GM21367 (cell line): Measurements from ENCODE around the gene CDCA4.
"Not testable (repeated sequence)": the region's sequence is repeated elsewhere in the genome, so short reads cannot be mapped to it uniquely, and the experiment has no call there.

Experiments
- ATAC-seq: cut with Tn5 transposase; IDR thresholded peaks from one replicate; pipeline ENCODE4 v1.9.1; 2021; ENCODE audit not compliant: unreplicated experiment

The CDCA4 gene

GRCh38 chr14:105034315-105035039 lies 13.6 kb upstream of the CDCA4 start:
- no peak for ATAC-seq

DNA sequence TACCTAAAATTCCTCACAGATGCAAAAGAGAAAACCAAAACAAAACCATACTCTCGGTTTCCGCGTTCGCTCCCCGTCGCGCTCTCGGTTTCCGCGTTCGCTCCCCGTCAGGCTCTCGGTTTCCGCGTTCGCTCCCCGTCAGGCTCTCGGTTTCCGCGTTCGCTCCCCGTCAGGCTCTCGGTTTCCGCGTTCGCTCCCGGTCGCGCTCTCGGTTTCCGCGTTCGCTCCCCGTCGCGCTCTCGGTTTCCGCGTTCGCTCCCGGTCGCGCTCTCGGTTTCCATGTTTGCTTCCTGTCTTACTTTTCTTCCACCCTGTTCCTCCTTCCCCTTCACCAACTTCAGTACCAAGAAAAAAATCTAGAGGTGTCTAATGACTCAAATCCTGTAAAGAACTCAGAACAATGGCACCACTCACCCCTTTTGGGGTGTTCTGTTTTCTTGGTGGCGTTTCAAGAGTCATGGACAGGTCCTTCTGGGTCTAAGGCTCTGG lies 12.6 kb upstream of the CDCA4 start:
- not testable (repeated sequence) for ATAC-seq

GRCh38 chr14:105032451-105032901 lies 11.6 kb upstream of the CDCA4 start:
- ATAC-seq: not testable (repeated sequence)

DNA sequence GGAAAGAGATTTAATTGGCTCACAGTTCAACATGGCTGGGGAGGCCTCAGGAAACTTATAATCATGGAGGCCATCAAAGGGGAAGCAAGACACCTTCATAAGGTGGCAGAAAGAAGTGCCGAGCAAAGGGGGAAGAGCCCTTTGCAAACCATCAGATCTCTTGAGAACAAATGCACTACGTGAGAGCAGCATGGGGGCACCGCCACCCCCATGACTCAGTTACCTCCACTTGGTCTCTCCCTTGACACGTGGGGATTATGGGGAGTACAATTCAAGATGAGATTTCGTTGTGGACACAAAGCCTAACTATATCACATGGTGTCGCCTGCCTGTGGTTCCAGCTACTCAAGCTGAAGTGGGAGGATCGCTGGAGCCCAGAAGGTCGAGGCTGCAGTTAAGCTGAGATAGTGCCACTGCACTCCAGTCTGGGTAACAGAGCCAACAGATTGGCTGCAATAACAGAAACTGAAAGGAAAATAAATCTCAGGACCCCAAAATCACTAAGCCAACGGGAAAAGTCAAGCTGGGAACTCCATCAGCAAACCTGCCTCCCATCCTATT lies 10.0 kb upstream of the CDCA4 start:
- ATAC-seq: no peak

- no peak for ATAC-seq
Observed at GRCh38 chr14:105030194-105030593, 9.3 kb upstream of the CDCA4 start.

- no peak for ATAC-seq
Observed at GRCh38 chr14:105029402-105029801, 8.5 kb upstream of the CDCA4 start.

DNA sequence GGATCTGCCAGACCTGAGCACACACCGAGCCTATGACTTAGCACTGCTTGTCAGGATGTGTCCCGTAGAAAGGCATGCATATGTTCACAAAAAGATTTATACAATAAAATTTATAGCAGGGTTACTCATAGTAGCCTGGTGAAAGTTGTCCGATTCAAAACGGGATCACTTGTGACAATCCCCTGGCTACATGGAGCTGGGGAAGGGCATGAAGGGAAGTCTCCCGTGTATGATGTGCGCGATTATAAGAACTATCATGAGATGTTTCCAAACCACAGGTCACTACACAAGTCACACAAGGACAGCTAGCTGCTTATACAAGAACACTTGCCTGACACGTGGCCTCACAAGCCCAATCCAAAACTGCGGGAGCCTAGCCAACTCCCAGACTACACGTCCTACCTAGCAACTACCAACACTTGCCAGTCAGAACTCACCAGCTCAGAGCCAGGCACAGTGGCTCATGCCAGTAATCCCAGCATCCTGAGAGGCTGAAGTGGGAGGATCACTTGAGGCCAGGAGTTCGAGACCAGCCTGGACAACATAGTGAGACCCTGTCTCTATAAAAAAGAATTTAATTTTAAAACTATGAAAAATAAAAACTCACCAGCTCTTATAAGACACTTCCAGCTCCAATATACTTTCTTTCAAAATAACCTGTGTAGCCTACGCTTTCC lies 7.5 kb upstream of the CDCA4 start:
- no peak for ATAC-seq

- not testable (repeated sequence) for ATAC-seq
Observed at GRCh38 chr14:105027718-105028117, 6.8 kb upstream of the CDCA4 start.

- no peak for ATAC-seq
Observed at GRCh38 chr14:105026802-105027563, 6.1 kb upstream of the CDCA4 start.

DNA sequence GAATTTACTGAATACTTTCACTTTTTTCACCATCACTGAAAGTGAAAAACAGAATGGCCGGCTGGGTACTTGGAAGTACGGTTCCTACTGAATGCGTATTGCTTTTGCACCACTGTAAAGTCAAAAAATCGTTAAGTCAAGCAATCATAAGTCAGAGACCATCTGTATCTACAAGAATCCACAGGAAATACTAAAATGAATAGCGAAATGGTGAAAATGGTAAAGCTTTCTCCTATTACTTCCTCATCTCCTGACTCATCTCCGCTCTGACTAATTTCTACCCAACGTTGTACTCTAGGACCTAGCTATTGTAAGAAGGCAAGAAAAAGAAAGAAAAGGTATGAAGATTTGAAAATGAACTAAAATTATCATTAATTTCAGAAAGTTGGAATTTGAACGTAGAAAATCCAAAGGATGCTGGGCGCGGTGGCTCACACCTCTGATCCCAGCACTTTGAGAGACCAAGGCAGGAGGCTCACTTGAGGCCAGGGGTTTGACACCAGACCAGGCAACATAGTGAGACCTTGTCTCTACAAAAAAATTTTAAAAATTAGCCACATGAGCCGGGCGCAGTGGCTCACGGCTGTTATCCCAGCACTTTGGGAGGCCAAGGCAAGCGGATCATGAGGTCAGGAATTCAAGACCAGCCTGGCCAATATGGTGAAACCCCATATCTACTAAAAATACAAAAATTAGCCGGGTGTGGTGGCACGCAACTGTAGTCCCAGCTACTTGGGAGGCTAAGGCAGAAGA lies 5.3 kb upstream of the CDCA4 start:
- ATAC-seq: no peak

DNA sequence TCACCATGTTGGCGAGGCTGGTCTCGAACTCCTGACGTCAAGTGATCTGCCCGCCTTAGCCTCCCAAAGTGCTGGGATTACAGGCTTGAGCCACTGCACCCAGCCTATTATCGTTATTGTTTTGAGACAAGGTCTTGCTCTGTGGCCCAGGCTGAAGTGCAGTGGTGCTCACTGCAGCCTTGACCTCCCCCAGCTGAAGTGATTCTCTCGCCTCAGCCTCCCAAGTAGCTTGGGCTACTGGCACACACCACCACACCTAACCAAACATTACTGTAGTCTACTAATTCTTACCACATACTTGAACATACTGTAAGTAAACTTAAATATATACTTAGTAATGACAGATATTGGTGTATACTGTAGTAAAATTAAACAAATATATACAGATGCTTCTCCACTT lies 4.5 kb upstream of the CDCA4 start:
- ATAC-seq: no peak

DNA sequence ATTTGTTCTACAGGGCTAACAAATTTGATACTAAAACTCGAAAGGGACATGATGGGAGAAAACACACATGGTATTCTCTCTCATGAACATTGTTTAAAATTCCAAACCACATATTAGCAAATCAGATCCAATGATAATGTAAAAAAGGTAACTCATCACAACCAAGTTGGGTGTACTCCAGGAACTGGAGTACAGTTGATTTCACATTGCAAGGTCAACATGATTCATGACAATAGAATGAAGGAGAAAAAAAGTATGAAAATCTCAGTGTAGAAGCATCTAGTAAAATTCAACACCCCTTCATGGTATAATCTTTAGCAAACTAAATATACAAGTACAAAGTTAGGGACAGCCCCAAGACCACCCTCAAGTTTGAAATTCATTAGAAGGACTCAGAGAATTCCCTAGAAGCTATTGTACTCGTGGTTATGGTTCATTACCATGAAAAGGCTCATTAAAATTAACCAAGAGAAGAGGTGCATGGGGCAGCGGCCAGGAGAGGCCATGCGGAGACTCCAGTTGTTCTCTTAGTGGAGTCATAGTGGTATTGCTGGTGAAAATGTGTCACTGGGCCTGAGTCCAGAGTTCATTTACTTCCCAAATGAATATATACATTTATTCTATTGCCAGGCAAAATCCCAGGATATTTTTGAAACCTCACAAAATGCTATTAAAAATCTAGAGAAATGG lies 3.1 kb upstream of the CDCA4 start:
- no peak for ATAC-seq

GRCh38 chr14:105023144-105023543 lies 2.3 kb upstream of the CDCA4 start:
- ATAC-seq: no peak

GRCh38 chr14:105022276-105022670 lies 1.4 kb upstream of the CDCA4 start:
- no peak for ATAC-seq

DNA sequence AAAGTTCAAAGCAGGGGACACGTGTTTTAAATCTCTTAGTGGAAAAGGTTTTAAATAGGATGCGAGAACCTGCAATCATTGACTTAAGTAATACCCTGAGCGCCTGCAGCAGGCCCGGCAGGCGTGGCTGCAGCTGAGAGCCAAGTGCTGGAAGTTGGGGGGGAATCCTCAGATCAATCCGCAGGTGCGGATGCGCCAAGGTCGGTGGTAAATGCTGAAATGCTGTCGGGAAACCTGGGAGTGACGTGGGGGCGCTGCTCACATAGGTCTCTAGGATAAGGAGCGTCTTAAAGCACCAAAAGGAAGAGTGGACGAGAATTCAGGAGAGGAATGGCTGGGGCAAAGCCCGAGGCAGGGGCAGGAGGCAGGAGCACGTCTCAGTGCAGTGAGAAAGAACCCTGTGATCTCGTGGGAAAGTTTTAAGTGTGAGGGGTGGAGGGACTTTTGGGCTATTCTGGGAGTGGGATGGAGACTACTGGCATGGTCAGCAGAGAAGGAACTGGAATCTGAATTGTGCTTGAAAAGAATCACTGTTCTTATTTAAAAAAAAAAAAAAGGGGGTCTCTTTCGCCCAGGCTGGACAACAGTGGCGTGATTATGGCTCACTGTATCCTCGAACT lies 883 bp upstream of the CDCA4 start:
- no peak for ATAC-seq

- ATAC-seq: peak; percentile 19
Observed at GRCh38 chr14:105019861-105020814, 745 bp downstream of the CDCA4 start.

- ATAC-seq: no peak
Observed at GRCh38 chr14:105018414-105018813, 2.5 kb downstream of the CDCA4 start.

DNA sequence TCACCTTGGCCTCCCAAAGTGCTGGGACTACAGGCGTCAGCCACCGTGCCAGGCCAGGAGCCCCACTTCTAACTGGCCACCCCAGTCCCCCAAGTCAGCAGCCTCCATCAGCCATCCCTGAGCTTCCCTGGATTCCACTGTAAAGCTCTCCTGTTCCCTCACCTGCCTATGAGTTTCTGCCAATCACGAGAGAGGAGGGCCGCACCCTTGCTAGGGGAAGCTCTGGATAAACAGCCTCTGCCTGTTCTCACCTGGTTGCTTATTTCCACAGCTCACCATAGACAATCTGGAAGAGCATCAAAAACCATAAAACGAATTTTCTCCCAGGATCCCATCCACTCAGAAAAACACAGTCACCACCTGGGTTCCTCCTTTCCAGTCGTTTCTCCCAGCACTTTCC lies 5.0 kb downstream of the CDCA4 start:
- ATAC-seq: no peak
